ENCODE measurements around the gene IGSF23. TPM values are rescaled to one million over a fixed set of nuclear protein-coding genes. Genes with fewer than 3 reads are reported as not detected.
"Not testable (repeated sequence)": the region's sequence is repeated elsewhere in the genome, so short reads cannot be mapped to it uniquely, and the experiment has no call there.

The IGSF23 gene
- total and polyA plus RNA-seq, 9 donors = not detected

DNA sequence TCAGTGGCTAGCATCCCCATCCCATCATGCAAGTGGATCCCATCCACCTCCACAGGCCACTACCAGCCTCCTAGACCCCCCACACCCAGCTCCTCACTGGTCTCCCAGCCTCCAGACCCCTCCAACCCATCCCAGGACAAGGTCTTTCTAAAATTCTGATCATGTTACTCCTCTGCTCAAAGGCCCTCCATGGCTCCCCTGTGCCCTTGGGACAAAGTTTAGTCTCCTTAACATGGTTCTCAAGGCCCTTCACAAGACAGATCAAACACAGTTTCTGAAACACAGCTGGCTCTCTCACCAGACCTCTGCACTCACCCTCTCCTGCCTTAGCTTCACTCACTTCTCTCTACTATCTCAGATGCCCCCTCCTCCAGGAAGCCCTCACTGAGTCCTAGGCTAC lies 67.2 kb downstream of the IGSF23 start:
- no peak for DNase-seq
- Histone ChIP-seq H3K36me3 (ENCODE audit: control insufficient read depth, insufficient read depth, low read length) (peaks cover 8% of the 10 kb centered on the region), H3K4me1 (ENCODE audit: control insufficient read depth, insufficient read depth, low read length) (no peaks in the 10 kb centered on the region)

DNA sequence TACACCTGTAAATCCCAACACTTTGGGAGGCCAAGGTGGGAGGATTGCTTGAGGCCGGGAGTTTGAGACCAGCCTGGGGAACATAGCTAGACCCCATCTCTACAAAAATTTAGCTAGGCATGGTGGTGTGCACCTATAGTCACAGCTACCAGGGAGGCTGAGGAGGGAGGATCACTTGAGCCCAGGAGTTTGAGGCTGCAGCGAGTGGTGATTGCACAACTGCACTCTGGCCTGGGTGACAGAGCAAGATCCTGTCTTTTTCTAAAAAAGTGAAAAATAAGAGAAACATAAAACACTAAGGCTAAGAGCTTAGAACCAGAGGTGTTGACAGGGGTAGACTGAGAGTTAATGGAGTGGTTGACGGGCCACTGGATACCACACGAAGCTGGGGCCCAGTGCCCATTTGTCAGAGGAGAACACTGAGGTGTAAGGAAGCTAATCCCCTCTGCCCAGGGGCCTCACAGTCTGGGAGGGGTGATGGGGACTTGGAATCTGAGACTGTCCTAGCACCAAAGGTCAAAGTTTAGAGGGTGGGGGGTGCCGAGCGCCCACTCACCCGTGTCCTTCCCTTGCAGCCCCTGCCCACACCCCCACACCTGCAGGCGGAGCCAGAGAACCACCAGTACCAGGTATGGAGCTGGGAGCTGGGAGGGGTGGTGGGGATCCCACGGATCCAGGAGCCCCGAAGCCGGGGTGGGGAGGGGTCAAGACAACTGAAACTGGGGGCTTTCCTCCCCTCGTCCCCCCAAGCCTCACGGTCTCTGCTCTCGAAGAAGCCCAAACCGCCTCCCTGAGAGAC lies 68.8 kb downstream of the IGSF23 start:
- no peaks in the 10 kb centered on the region for H3K4me1 ChIP-seq (ENCODE audit: control insufficient read depth, insufficient read depth, low read length)
- no peak for DNase-seq
- H3K4me3 ChIP-seq (ENCODE audit: low read length) = no peak overlapping the region
- no peaks in the 10 kb centered on the region for H3K9me3 ChIP-seq (replicated peaks; ENCODE audit: control insufficient read depth, low read depth, low read length)
- no peak overlapping the region for H3K27ac ChIP-seq (ENCODE audit: low read length)
- H3K36me3 ChIP-seq (ENCODE audit: control insufficient read depth, insufficient read depth, low read length) = peaks cover 8% of the 10 kb centered on the region
- WGBS (ENCODE audit: insufficient coverage) = 66% methylated on average over 6 of the region's 15 CpGs
- H3K27me3 ChIP-seq (ENCODE audit: control insufficient read depth, insufficient read depth, low read length) = no peaks in the 10 kb centered on the region

More for the DNA sequence above, 67.2 kb downstream of the IGSF23 start:
- no peaks in the 10 kb centered on the region for H3K9me3 ChIP-seq (replicated peaks; ENCODE audit: control insufficient read depth, low read depth, low read length)
- H3K27ac ChIP-seq (ENCODE audit: low read length) = no peak overlapping the region
- no peak overlapping the region for H3K4me3 ChIP-seq (ENCODE audit: low read length)
- H3K27me3 ChIP-seq (ENCODE audit: control insufficient read depth, insufficient read depth, low read length) = no peaks in the 10 kb centered on the region

DNA sequence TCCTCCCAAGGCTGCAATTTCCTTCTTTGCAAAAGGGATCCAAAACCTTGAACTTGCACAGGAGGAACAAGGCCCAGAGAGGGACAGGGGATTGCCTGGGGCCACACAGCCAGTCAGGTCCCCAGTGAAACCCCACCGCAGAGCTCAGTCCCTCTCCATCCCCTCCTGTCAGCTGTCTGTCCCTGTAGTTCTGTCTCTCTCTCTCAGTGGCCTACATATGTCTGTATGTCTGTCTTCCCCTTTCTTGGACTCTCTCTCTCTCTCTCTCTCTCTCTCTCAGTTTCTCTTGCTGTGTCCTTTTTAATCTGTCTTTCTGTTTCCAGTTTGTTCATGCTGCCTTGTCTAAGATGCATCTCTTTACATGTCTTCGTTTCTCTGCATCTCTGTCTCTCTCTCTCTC lies 69.4 kb downstream of the IGSF23 start:
- Histone ChIP-seq H3K27me3 (ENCODE audit: control insufficient read depth, insufficient read depth, low read length) (no peaks in the 10 kb centered on the region), H3K4me1 (ENCODE audit: control insufficient read depth, insufficient read depth, low read length) (no peaks in the 10 kb centered on the region), H3K36me3 (ENCODE audit: control insufficient read depth, insufficient read depth, low read length) (peaks cover 8% of the 10 kb centered on the region), H3K4me3 (ENCODE audit: low read length) (no peak overlapping the region), H3K9me3 (replicated peaks; ENCODE audit: control insufficient read depth, low read depth, low read length) (no peaks in the 10 kb centered on the region), H3K27ac (ENCODE audit: low read length) (no peak overlapping the region)
- no peak for DNase-seq
- 83% methylated on average over 2 of the region's 2 CpGs for WGBS (ENCODE audit: insufficient coverage)

DNA sequence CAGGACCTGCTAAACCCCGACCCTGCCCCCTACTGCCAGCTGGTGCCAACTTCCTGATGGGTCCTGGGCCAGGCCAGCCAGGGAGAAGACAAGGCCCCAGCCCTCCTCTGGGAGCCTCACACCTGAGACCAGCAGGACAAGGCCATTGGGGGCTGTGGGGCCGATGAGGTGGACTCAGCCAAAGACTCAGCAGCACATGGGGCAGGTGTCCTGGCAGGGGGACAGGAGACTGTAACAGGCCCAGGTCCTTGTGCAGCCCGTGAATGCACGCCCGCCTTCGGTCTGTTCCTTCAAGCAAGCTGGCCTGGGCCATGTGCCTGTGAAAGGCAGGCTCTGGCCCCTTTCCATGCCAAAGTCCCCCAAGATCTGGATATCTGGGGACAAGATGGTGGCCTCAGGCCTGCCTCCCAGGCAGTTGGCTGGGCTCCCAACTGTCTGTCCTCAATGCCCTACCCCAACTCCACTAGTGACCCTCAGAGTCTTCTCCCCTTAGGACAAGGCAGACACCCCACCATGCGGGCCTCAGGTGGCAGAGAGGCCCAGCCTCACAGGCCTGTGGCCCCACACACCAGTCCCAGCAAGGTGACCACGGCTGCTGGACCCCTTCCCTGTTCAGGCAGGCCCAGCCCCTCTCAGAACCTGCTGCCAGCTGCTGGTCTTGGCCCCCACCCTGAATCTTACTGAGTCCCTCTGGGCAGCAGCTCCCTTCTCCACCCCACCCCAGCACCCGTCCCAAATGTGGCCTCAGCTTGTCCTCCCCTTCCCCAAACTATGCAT lies 70.3 kb downstream of the IGSF23 start:
- Histone ChIP-seq H3K4me1 (ENCODE audit: control insufficient read depth, insufficient read depth, low read length) (no peaks in the 10 kb centered on the region), H3K9me3 (replicated peaks; ENCODE audit: control insufficient read depth, low read depth, low read length) (no peaks in the 10 kb centered on the region), H3K36me3 (ENCODE audit: control insufficient read depth, insufficient read depth, low read length) (peaks cover 8% of the 10 kb centered on the region), H3K4me3 (ENCODE audit: low read length) (no peak overlapping the region), H3K27ac (ENCODE audit: low read length) (no peak overlapping the region), H3K27me3 (ENCODE audit: control insufficient read depth, insufficient read depth, low read length) (no peaks in the 10 kb centered on the region)
- 76% methylated on average over 8 of the region's 9 CpGs for WGBS (ENCODE audit: insufficient coverage)
- DNase-seq = no peak

DNA sequence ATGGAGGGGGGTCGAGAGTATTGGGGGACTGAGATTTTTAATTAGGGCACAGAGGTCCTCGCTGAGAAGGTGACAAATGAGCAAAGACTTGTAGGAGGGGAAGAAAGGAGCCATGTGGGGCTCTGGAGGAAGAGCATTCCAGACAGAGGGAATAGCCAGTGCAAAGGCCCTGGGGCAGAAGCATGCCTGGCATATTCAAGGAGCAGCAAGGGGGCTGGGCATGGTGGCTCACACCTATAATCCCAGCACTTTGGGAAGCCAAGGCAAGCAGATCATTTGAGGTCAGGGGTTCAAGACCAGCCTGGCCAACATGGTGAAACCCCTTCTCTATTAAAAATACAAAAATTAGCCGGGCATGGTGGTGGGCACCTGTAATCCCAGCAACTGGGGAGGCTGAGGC lies 71.0 kb downstream of the IGSF23 start:
- 90% methylated on average over 2 of the region's 3 CpGs for WGBS (ENCODE audit: insufficient coverage)
- not testable (repeated sequence) for H3K27me3 ChIP-seq (ENCODE audit: control insufficient read depth, insufficient read depth, low read length); H3K27ac ChIP-seq (ENCODE audit: low read length); H3K9me3 ChIP-seq (replicated peaks; ENCODE audit: control insufficient read depth, low read depth, low read length); H3K4me3 ChIP-seq (ENCODE audit: low read length); DNase-seq; H3K36me3 ChIP-seq (ENCODE audit: control insufficient read depth, insufficient read depth, low read length); H3K4me1 ChIP-seq (ENCODE audit: control insufficient read depth, insufficient read depth, low read length)

DNA sequence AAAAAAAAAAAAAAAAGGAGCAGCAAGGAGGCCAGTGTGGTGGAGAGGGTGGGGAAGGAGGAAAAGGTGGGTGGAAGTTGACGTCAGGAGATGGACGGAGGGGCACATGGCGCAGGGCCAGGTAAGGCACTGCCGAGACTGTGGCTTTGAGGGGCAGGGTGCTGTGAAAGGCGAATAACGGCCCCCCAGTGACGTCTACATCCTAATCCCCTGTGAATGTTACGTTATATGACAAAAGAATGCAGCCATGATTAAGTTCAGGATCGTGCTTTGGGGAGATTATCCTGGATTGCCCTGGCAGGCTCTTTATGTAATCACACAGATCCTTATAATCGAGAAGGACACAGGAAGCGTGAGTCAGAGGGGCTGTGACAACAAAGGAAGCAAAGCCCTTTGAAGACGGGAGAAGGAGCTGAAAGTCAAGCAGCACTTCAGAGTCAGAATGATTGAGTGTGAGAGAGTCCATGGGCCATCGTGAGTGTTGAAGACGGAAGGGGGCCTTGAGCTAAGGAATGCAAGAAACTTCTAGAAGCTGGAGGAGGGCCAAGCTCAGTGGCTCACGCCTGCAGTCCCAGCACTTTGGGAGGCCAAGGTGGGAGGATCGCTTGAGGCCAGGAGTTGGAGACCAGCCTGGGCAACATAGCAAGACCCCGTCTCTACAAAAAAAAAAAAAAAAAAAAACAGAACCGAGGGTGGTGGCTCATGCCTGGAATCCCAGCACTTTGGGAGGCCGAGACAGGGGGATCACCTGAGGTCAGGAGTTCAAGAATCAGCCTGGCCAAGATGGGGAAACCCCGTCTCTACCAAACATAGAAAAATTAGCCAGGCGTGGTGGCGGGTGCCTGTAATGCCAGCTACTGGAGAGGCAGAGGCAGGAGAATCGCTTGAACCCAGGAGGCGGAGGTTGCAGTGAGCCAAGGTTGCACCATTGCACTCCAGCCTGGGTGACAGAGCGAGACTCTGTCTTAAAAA lies 71.8 kb downstream of the IGSF23 start:
- H3K9me3 ChIP-seq (replicated peaks; ENCODE audit: control insufficient read depth, low read depth, low read length) = no peaks in the 10 kb centered on the region
- 57% methylated on average over 12 of the region's 25 CpGs for WGBS (ENCODE audit: insufficient coverage)
- peak; percentile 50 for DNase-seq
- H3K27ac ChIP-seq (ENCODE audit: low read length) = peak overlapping the region; percentile 51
- H3K4me3 ChIP-seq (ENCODE audit: low read length) = no peak overlapping the region
- peaks cover 5% of the 10 kb centered on the region for H3K4me1 ChIP-seq (ENCODE audit: control insufficient read depth, insufficient read depth, low read length)
- no peaks in the 10 kb centered on the region for H3K27me3 ChIP-seq (ENCODE audit: control insufficient read depth, insufficient read depth, low read length)
- peaks cover 8% of the 10 kb centered on the region for H3K36me3 ChIP-seq (ENCODE audit: control insufficient read depth, insufficient read depth, low read length)

DNA sequence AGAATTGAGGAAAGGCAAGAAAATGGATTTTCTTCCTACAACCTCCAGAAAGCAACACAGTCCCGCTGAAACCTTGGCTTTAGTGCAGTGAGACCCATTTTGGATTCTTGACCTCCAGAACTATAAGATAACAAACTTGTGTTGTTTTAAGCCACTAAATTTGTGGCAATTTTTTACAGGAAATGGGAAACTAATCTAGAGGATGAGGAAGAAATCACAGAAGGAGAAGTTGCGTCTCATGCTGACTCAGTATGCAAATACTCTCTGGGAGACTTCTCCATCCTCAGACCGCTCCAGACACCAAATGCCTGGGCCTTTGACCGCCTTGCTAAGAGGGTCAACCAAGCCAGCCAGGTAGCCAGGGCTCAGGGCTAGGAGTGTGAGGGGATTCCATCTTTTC lies 72.5 kb downstream of the IGSF23 start:
- Histone ChIP-seq H3K27me3 (ENCODE audit: control insufficient read depth, insufficient read depth, low read length) (no peaks in the 10 kb centered on the region), H3K4me3 (ENCODE audit: low read length) (no peak overlapping the region), H3K36me3 (ENCODE audit: control insufficient read depth, insufficient read depth, low read length) (peaks cover 3% of the 10 kb centered on the region), H3K9me3 (replicated peaks; ENCODE audit: control insufficient read depth, low read depth, low read length) (no peaks in the 10 kb centered on the region), H3K4me1 (ENCODE audit: control insufficient read depth, insufficient read depth, low read length) (peaks cover 5% of the 10 kb centered on the region), H3K27ac (ENCODE audit: low read length) (no peak overlapping the region)
- peak; percentile 47 for DNase-seq
- WGBS (ENCODE audit: insufficient coverage) = no CpG with 5 or more reads among the region's 4 CpGs

Other genes with a start within 250 kb of the IGSF23 start
- 7.2 TPM for gene ZNF285, start 212.0 kb upstream of the IGSF23 start, total RNA-seq
- 1 to 10 TPM; 3.5 to 6.8 (median 4.4) TPM for gene ZNF285, start 212.0 kb upstream of the IGSF23 start, polyA plus RNA-seq (ENCODE audit: insufficient read depth in 1 of 8, insufficient read length in 8 of 8, low replicate concordance in 1 of 8)
- gene ZNF229, start 165.1 kb upstream of the IGSF23 start, total RNA-seq = 6.4 TPM
- 1 to 10 TPM; 4.2 to 6.6 (median 5.4) TPM for gene ZNF229, start 165.1 kb upstream of the IGSF23 start, polyA plus RNA-seq (ENCODE audit: insufficient read depth in 1 of 8, insufficient read length in 8 of 8, low replicate concordance in 1 of 8)
- gene ZNF180, start 113.0 kb upstream of the IGSF23 start, total RNA-seq = 10.2 TPM
- 1 to 10 TPM; 4.8 to 9.7 (median 6.4) TPM for gene ZNF180, start 113.0 kb upstream of the IGSF23 start, polyA plus RNA-seq (ENCODE audit: insufficient read depth in 1 of 8, insufficient read length in 8 of 8, low replicate concordance in 1 of 8)
- not detected for gene CEACAM20, start 83.9 kb upstream of the IGSF23 start, total RNA-seq
- gene CEACAM20, start 83.9 kb upstream of the IGSF23 start, polyA plus RNA-seq (ENCODE audit: insufficient read depth in 1 of 8, insufficient read length in 8 of 8, low replicate concordance in 1 of 8) = not detected
- 22.3 TPM for gene PVR, start 30.3 kb downstream of the IGSF23 start, total RNA-seq
- 10 to 100 TPM; 18.4 to 25.6 (median 20.1) TPM for gene PVR, start 30.3 kb downstream of the IGSF23 start, polyA plus RNA-seq (ENCODE audit: insufficient read depth in 1 of 8, insufficient read length in 8 of 8, low replicate concordance in 1 of 8)
- gene CEACAM19, start 57.9 kb downstream of the IGSF23 start, total RNA-seq = 2.8 TPM
- 10 to 100 TPM in 1 of 8 donors, 1 to 10 TPM in 7; 4.0 to 11.7 (median 7.1) TPM for gene CEACAM19, start 57.9 kb downstream of the IGSF23 start, polyA plus RNA-seq (ENCODE audit: insufficient read depth in 1 of 8, insufficient read length in 8 of 8, low replicate concordance in 1 of 8)
- gene CEACAM16, start 85.6 kb downstream of the IGSF23 start, total RNA-seq = 0.62 TPM
- under 1 TPM; 0.31 to 0.84 (median 0.53) TPM for gene CEACAM16, start 85.6 kb downstream of the IGSF23 start, polyA plus RNA-seq (ENCODE audit: insufficient read depth in 1 of 8, insufficient read length in 8 of 8, low replicate concordance in 1 of 8)
- gene BCL3, start 135.1 kb downstream of the IGSF23 start, total RNA-seq = 2.7 TPM
- gene BCL3, start 135.1 kb downstream of the IGSF23 start, polyA plus RNA-seq (ENCODE audit: insufficient read depth in 1 of 8, insufficient read length in 8 of 8, low replicate concordance in 1 of 8) = 10 to 100 TPM; 10.8 to 19.2 (median 14.5) TPM
- gene CBLC, start 164.3 kb downstream of the IGSF23 start, total RNA-seq = not detected
- gene CBLC, start 164.3 kb downstream of the IGSF23 start, polyA plus RNA-seq (ENCODE audit: insufficient read depth in 1 of 8, insufficient read length in 8 of 8, low replicate concordance in 1 of 8) = 1 to 10 TPM in 2 of 8 donors, under 1 TPM in 2, not detected in 4; 0.11 to 2.6 (median 1.1) TPM
- 81.6 TPM for gene BCAM, start 195.5 kb downstream of the IGSF23 start, total RNA-seq
- 100 to 1,000 TPM; 122 to 235 (median 205) TPM for gene BCAM, start 195.5 kb downstream of the IGSF23 start, polyA plus RNA-seq (ENCODE audit: insufficient read depth in 1 of 8, insufficient read length in 8 of 8, low replicate concordance in 1 of 8)
- 38.4 TPM for gene NECTIN2, start 232.7 kb downstream of the IGSF23 start, total RNA-seq
- 10 to 100 TPM; 48.7 to 61.8 (median 54.7) TPM for gene NECTIN2, start 232.7 kb downstream of the IGSF23 start, polyA plus RNA-seq (ENCODE audit: insufficient read depth in 1 of 8, insufficient read length in 8 of 8, low replicate concordance in 1 of 8)